Measurements from ENCODE around the gene IL17F.

IL17F gene

GRCh38 chr6:52190409-52190808, 53.9 kb downstream of the IL17F start:
- no peaks in the 10 kb centered on the region for H3K36me3 ChIP-seq (ENCODE audit: insufficient read depth, low read length)
- peaks cover 15% of the 10 kb centered on the region; the same call in 1 of the 2 replicates for H3K4me1 ChIP-seq (ENCODE audit: insufficient read depth, low read length)
- H3K9me3 ChIP-seq (ENCODE audit: control insufficient read depth, insufficient read depth, low read length) = peaks cover 5% of the 10 kb centered on the region
- H3K9ac ChIP-seq (ENCODE audit: low read depth, low read length) = no peak overlapping the region

- Histone ChIP-seq H3K9ac (ENCODE audit: low read depth, low read length) (no peak overlapping the region), H3K36me3 (ENCODE audit: insufficient read depth, low read length) (no peaks in the 10 kb centered on the region), H3K9me3 (ENCODE audit: control insufficient read depth, insufficient read depth, low read length) (peaks cover 5% of the 10 kb centered on the region), H3K4me1 (ENCODE audit: insufficient read depth, low read length) (peaks cover 15% of the 10 kb centered on the region; the same call in 1 of the 2 replicates)
Observed at GRCh38 chr6:52189974-52190373, 54.3 kb downstream of the IL17F start.

- peaks cover 15% of the 10 kb centered on the region; the same call in 1 of the 2 replicates for H3K4me1 ChIP-seq (ENCODE audit: insufficient read depth, low read length)
- H3K9me3 ChIP-seq (ENCODE audit: control insufficient read depth, insufficient read depth, low read length) = peaks cover 5% of the 10 kb centered on the region
- no peaks in the 10 kb centered on the region for H3K36me3 ChIP-seq (ENCODE audit: insufficient read depth, low read length)
- no peak overlapping the region for H3K9ac ChIP-seq (ENCODE audit: low read depth, low read length)
Observed at GRCh38 chr6:52187098-52187497, 57.2 kb downstream of the IL17F start.
